Progenitor cell of endocrine pancreas (in vitro differentiated cells): ENCODE measurements around the gene LAT. TPM values are rescaled to one million over a fixed set of nuclear protein-coding genes. Genes with fewer than 3 reads are reported as not detected.

Experiments used
- DNase-seq: peaks from one replicate; pipeline ENCODE4 v3.0.0; 2021; ENCODE audit warnings: low spot score; ENCODE audit not compliant: unreplicated experiment
- H3K27ac Mint-ChIP-seq: 2 replicates; pipeline ENCODE4 v1.8.0; 2021; ENCODE audit warnings: mild to moderate bottlenecking, moderate library complexity, mixed read lengths
- H3K27me3 Mint-ChIP-seq: 2 replicates; pipeline ENCODE4 v1.8.0; 2021; ENCODE audit warnings: mixed read lengths
- H3K36me3 Mint-ChIP-seq: 2 replicates; pipeline ENCODE4 v1.8.0; 2022; ENCODE audit warnings: mixed read lengths; ENCODE audit not compliant: insufficient read depth
- H3K4me1 Mint-ChIP-seq: 2 replicates; pipeline ENCODE4 v1.8.0; 2021; ENCODE audit warnings: low read depth, mixed read lengths
- H3K4me3 Mint-ChIP-seq: 2 replicates; pipeline ENCODE4 v1.8.0; 2021; ENCODE audit warnings: low read depth, mild to moderate bottlenecking, moderate library complexity, mixed read lengths
- H3K9me3 Mint-ChIP-seq: 2 replicates; pipeline ENCODE4 v1.8.0; 2021; ENCODE audit warnings: low read depth, mixed read lengths
- total RNA-seq: library from RNA; stranded (reverse); gene quantifications from 2 replicates; pipeline ENCODE4 v1.2.1, GENCODE V29; 2021
- TF ChIP-seq, protein P1 (sequence below): fragments of 200-600 bp; sonication (generic); IDR thresholded peaks from one replicate; pipeline ENCODE4 v1.5.0; 2021; ENCODE audit warnings: antibody characterized with exemption, mild to moderate bottlenecking; ENCODE audit not compliant: unreplicated experiment

Gene LAT
- total RNA-seq, 1 donor from 2014 or later: 8.0 TPM

DNA sequence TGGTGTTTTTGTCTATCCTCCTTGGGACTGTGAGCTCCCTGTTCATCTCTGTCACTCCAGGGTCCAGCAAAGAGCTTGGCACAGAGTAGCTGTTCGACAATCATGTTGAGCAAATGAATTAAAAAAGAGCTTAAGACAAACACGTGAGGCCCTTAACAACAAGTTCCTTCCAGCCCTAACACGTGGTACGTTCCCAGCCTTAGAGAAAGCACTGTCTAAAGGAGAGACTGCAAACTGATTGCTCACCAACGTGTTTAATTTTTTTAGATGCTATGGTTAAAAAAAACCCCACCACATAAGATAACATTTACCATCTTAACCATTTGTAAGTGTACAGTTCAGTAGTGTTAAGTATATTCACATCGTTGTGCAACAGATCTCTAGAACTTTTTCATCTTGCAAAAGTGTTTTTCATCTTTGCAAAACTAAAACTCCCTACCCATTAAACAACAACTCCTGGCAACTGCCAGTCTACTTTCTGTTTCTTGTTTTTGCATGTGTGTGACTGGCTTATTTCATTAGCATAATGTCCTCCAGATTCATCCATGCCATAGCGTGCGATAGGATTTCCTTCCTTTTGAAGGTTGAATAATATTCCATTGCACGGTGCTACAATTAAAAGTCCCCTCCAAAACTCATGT, 28.2 kb downstream of the LAT start:
- TF ChIP-seq, protein P1, sequence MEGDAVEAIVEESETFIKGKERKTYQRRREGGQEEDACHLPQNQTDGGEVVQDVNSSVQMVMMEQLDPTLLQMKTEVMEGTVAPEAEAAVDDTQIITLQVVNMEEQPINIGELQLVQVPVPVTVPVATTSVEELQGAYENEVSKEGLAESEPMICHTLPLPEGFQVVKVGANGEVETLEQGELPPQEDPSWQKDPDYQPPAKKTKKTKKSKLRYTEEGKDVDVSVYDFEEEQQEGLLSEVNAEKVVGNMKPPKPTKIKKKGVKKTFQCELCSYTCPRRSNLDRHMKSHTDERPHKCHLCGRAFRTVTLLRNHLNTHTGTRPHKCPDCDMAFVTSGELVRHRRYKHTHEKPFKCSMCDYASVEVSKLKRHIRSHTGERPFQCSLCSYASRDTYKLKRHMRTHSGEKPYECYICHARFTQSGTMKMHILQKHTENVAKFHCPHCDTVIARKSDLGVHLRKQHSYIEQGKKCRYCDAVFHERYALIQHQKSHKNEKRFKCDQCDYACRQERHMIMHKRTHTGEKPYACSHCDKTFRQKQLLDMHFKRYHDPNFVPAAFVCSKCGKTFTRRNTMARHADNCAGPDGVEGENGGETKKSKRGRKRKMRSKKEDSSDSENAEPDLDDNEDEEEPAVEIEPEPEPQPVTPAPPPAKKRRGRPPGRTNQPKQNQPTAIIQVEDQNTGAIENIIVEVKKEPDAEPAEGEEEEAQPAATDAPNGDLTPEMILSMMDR: no peak
- Mint-ChIP-seq H3K4me1 (no peaks in the 10 kb centered on the region), H3K9me3 (no peaks in the 10 kb centered on the region), H3K27me3 (peaks cover 14% of the 10 kb centered on the region), H3K27ac (no peak overlapping the region), H3K4me3 (no peak overlapping the region), H3K36me3 (no peaks in the 10 kb centered on the region)
- no peak for DNase-seq

DNA sequence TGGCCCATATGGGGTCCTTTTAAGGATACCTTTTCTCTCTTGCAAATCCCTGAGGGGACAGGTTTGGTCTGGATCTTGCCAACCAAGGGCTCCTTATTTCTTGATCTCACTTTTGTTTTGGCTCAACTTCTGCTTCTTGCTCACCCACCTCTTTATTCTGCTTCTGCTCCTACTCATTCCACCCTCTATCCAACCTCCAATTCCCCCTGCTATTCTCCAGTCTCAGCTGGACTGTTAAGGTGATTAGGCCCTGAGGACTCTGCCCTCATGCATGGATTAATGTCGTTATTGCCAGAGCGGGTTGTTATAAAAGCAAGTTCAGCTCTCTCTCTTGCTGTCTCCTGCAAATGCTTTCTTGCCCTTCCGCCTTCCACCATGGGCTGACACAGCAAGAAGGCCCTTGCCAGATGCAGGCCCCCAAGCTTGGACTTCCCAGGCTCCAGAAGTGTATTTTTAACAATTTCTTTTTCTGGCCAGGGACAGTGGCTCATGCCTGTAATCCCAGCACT, 29.8 kb downstream of the LAT start:
- TF ChIP-seq, protein P1: no peak
- no peak for DNase-seq
- no peaks in the 10 kb centered on the region for H3K36me3 Mint-ChIP-seq
- H3K4me1 Mint-ChIP-seq: no peaks in the 10 kb centered on the region
- H3K4me3 Mint-ChIP-seq: no peak overlapping the region
- no peak overlapping the region for H3K27ac Mint-ChIP-seq
- no peaks in the 10 kb centered on the region for H3K9me3 Mint-ChIP-seq
- H3K27me3 Mint-ChIP-seq: peaks cover 11% of the 10 kb centered on the region

DNA sequence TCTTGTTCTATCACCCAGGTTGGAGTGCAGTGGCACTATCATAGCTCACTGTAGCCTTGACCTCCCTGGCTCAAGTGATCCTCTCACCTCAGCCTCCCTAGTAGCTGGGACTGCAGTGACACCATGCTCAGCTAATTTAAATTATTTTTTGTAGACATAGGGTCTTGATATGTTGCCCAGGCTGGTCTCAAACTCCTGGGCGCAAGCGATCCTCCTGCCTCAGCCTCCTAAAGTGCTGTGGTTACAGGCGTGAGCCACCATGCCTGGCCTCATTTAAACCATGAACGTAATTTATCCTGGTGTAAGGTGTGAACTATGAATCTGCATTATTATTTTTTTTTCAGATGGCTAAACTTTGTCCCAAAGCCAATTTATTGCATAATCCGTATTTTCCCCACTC, 37.3 kb downstream of the LAT start:
- DNase-seq: no peak
- H3K27ac Mint-ChIP-seq: no peak overlapping the region
- H3K36me3 Mint-ChIP-seq: no peaks in the 10 kb centered on the region
- TF ChIP-seq, protein P1: no peak
- no peak overlapping the region for H3K4me3 Mint-ChIP-seq
- H3K9me3 Mint-ChIP-seq: no peaks in the 10 kb centered on the region
- no peaks in the 10 kb centered on the region for H3K4me1 Mint-ChIP-seq
- peaks cover 2% of the 10 kb centered on the region for H3K27me3 Mint-ChIP-seq

GRCh38 chr16:29023279-29024277, 38.7 kb downstream of the LAT start:
- Mint-ChIP-seq H3K4me3 (no peak overlapping the region), H3K9me3 (no peaks in the 10 kb centered on the region)

GRCh38 chr16:29024278-29024677, 39.4 kb downstream of the LAT start:
- Mint-ChIP-seq H3K4me1 (no peaks in the 10 kb centered on the region), H3K9me3 (no peaks in the 10 kb centered on the region), H3K36me3 (no peaks in the 10 kb centered on the region), H3K4me3 (no peak overlapping the region), H3K27ac (no peak overlapping the region), H3K27me3 (peaks cover 2% of the 10 kb centered on the region)
- no peak for DNase-seq
- TF ChIP-seq, protein P1: no peak

More at GRCh38 chr16:29023279-29024277, 38.7 kb downstream of the LAT start:
- TF ChIP-seq, protein P1: no peak
- DNase-seq: no peak
- H3K27ac Mint-ChIP-seq: no peak overlapping the region
- no peaks in the 10 kb centered on the region for H3K4me1 Mint-ChIP-seq
- no peaks in the 10 kb centered on the region for H3K36me3 Mint-ChIP-seq
- H3K27me3 Mint-ChIP-seq: peaks cover 2% of the 10 kb centered on the region
